DMS153 treated with DMSO at 0.1 percent for 48 hours (cell line): ENCODE measurements around the gene PARD3B.

ENCODE experiments used
- DNase-seq: peaks from one replicate; lab custom pipeline; 2025; ENCODE audit not compliant: unreplicated experiment; lab: John Stamatoyannopoulos, UW

PARD3B gene

DNA sequence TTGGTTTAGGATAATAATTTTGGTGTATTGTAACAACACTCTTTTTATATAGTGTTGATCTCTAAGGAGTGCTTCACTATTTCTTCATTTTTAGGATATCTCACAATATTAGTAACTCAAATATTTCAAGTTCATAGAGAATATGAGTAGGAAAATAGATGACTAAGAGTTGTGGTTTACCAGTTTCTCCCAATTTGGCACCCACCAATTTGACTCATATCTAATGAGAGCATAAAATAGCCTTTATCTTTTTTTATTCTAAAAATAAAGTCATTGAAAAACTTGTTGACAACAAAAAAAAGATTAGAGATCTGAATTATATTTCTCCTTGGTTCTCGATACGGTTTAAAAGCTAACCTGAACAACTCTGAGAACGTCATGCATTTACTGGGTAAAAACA lies 204.0 kb downstream of the PARD3B start:
- DNase-seq = no peak

DNA sequence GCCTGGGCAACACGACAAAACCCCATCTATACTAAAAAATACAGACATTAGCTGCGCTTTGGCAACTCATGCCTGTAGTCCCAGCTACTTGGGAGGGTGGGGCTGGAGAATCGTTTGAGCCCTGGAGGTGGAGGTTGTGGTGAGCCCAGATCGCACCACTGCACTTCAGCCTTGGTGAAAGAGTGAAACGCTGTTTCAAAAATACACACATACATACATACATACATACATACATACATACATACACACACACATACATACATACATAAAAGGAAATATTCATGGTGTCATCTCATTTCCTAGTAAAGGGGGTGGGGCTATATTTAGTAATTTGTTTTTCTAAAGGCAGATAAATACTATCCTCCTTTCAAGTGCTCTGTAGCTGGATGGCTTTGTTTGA lies 205.1 kb downstream of the PARD3B start:
- no peak for DNase-seq

DNA sequence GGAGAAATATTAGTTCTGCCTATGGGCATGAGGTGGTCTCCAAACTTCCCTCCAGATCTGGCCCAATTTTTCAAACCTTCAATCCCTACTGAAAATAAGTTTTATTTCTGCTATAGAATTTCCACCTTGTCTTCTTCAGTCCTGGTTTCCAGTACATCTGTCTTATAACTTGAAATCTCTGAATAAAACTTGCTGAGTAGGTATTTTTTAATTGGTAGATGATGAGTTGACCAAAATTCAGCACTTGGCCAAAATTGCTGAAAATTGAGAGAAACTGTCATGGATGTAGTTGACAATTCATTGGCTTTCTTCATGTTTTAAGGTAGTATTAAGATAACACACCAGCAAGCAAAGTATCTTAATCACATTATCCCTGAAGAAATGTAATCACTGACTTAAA lies 206.2 kb downstream of the PARD3B start:
- DNase-seq = no peak

DNA sequence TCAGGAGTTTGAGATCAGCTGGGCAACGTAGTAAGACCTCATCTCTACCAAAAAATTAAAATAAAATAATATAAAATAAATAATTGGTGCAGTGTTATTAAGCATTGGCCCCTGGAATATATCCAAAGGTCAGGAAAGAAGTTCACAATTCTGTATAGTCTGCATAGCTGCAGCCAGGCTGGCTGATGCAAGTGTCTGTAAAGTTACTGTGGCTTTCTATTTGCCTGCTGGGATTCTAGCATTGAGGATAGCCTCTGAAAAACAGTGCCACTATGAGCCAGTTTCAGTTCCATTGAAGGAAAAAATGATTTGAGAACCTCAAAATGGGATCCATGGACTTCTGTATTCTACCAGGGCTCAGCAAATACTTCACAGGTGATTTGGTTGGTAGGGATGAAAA lies 208.6 kb downstream of the PARD3B start:
- no peak for DNase-seq

DNA sequence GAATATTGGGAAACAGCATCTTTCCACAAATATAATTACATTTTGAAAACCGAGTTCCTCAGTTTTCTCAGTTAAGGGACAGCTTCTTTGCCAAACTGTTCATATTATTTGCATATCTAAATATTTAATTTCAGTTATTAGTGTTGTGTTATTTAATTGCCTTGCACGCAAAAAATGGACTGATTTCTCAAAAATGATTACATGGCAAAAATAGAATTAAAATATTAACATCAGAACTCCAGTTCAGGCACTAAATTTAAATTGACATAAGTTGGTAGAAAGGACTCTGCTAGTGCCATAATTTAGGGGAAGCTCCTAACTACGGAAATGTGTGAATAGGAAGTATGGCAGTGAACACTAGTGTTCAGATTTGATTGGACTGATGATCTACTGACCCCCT lies 209.6 kb downstream of the PARD3B start:
- no peak for DNase-seq

DNA sequence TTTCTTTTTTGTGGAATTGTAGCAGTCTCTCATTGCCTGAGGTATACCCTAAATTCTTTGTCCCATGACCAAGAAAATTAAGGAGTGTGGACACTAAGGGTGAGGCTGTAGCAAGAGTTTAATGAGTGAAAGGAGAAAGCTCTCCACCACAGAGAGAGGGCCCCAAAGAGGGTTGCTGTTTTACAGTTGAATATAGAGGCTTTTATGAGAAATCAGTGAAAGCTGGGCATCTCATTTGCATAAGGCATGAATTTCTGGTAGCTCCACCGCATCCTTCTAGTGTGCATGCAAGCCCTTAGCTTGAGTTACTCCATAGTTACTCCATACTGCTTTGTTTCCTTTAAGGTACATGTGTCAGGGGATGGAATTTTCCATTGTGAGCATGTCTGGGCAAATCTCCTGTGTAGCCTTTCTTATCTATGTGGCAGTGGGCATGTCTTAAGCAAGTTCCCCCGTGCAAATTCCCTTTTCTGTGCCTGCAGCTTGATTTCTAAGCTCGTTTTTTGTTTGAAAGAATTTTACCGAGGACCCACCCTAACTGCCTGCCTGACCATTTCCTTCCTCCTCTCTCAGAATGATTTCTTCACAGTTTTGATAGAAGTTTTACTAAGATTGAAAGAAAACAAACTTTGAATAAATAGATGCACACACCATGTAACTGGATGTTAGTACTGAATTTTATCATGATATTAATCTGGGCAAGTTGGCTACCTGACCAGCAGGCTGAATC lies 218.9 kb downstream of the PARD3B start:
- no peak for DNase-seq

DNA sequence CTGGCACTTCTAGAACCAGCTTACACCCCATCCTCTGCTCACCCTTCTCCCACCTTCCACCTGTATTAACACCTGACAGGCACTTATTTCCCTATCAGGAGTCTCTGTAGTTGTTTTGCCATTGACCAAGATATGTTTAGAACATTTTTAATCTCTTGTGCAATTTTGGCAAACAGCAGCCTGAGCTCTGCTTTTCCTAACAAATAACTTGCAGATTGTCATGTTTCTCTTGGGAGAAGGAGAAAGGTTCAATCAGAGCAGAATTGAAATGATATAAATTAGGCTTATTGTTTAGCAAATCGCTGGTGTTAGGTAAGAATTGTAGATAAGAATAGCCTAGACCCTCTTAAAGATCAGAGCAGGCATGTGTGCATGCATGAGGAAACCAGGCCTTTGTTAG lies 225.5 kb downstream of the PARD3B start:
- no peak for DNase-seq

DNA sequence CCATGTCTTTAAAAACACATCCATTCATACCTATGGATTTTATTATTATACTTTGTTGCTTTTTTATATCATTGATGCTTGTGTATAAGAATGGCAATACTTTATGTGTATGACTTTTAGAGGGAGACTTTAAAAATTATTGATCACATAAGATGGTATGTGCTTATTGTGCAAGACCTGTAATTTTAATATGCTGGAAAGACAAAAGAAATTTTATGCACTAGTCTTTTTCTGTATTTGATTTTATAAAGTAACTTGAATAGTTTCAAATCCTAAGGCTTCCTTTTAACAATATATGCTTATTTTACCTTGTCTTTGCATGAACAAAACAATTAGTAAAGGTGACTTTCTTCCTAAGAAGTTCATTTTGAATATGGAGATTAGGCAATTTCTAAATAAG lies 226.4 kb downstream of the PARD3B start:
- no peak for DNase-seq

DNA sequence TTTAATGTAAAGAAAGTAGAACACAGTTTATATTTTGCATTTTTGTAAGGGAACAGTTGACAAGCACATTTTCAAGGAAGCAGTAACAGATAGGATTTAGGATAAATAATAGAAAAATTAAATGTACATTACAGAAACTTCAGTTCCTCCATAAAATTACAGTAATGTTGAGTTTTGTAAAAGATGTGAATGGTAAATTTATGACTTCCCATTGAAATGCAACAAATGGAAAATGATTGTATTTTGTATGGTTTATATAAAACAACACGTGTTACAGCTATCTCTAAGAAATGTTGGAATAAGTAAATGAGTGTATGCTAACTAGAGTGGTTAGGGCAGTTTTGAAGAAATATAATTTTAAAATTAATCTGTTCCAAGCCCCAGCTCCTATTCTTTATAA lies 227.3 kb downstream of the PARD3B start:
- no peak for DNase-seq

DNA sequence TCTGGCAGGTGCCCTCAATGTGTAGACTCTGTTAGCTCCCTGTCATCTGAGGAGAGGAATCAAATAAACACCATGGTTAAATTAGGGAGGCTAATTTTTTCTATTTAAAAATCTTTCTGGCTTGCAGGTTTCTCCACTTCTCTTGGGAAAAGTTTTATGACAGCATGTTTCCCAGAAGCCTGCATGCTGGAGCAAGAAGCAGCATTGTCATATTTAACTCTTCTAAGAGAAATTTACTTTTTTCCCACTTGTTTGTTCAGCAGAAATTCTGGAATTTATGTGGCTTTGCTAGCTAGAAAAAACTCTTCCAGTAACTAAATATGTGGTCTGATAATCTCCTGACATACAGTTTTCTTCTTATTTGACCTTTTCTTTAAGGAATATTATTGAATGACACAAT lies 230.5 kb downstream of the PARD3B start:
- no peak for DNase-seq

DNA sequence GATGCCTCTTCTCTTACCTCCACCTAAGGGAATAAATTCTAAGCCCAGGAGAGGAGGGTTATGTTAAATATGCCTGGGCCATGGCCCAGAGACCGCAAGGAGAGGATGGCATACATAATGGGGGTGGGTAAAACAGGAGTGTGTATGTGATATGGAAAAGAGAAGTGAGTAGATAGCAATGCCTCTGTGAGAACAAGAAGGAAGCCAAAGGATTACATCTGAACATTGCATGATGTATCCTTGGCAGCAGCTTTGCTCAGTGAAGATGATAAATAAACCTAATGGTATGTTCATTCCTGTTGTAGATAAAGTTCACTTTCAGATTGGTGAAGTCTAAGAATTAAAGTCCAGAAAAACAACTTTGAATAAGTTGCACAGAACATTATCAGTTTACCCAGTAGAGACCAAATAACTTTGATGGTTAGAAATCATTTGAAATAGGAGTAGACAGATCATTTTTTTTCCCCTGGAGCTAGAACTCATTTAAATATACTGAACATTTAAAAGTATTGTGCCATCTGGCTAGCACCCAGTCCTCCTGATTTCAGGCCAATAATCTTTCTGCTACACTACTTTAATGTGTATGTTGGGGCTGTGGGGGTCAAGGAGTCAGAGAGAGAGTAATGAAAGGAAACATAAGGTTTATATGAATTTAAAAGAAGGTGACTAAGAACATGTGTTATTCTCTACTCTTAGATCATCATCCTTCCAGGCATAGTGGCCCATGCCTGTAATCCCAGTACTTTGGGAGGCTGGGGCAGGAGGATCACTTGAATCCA lies 231.7 kb downstream of the PARD3B start:
- DNase-seq = no peak

DNA sequence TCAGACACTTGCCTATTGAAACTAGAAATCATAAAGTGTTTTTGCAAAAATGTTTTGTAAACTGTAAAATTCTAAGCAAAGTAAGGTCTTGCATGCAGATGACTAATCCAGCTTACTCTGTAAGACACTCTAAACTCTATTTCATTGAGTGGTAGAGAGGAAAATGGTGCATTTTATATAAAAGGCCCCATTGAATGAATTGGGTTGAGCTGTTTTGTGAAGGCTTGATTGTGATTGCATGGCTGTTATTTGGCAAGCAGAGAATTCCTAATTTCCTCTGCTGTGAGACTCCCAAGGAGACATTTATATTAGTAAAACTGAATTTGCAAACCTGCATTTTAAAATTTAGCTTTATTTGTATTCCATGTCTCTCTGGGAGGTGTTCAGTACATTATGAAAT lies 234.5 kb downstream of the PARD3B start:
- no peak for DNase-seq

DNA sequence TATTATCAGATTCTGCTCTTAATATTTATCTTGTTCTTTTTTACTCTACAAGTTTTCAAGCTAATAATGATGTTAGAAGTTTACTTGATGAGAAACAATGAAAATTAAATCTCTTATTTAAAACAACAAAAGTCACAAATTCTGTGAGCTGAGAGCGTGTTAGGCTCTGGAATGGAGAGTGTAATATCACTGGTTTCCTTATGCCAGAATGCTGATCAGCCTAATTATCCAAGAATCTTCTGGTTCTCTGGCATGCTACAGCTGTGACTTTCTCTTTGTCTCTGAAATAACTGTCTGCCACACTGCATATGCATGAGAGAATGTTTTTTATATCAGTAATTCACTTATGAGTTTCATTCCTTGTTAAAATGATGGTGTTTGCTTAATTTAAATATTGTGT lies 236.7 kb downstream of the PARD3B start:
- DNase-seq = no peak

DNA sequence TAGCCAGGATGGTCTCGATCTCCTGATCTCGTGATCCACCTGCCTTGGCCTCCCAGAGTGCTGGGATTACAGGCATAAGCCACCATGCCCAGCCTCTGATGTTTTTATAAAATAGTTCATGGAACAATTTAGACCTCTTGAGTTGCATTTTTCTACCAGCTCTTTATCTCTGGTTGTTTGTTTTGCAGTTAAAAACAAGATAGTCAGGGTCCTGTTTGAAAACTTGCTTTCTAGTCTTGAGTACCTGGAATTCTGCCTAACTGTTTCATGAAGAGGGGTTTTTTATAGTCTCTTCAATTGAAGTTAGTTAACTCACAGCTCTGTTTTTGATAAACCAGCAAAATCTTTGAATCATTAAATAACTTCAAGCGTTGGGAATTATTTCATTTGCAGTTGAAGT lies 244.8 kb downstream of the PARD3B start:
- DNase-seq = no peak

DNA sequence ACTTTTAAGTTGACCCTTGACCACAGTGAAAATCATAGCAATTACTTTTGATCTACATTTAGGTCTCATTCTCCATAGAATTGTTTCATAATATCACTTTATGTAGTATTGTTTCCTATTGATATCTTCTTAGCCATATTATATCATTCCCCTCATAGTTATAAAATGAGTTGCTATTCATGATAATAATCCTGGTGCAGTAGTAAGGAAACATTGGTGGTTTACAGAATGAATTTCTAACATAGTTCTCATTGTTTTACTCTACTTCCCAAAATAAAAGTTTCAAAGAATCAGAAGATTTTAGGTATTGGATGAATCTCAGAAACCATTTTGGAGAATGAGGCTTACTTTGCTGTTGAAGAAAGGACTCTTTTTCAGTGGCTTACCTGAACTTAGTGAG lies 246.0 kb downstream of the PARD3B start:
- DNase-seq = no peak

DNA sequence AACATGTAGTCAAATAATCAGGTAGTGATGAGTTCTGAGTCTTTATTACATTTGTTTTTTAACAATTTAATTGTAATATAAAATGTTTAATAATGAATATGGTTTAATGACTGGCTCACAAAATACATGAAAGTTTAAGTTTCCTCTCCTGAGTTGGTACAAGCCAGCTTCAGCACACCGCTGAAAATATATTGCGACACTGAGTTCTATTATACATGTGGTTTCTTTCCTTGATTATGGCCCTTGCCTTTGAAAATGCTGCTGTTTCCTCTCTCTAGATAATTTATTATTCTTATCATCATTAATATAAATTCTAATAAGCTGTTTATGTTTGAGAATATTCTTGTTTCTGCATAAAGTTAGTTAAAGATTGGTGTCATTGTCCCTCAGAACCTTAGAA lies 249.3 kb downstream of the PARD3B start:
- DNase-seq = no peak

DNA sequence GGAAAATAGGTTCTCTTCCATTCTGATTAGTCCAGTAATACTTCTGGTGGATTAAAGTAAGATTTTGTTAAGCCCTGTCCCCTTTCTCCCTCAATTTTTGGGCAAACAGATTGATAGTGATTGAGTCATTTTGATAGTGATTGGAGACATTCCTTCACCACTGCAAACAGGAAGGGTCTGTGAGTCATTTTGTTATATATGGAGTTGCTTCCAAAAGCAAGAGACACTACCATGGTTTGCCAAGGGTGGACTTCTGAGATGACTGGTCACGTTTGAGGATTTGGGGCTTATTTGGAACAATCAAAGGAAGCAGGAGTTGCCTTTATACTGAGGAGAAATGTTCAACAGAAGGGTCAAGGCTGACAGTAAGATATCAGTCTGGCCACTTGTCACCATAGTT lies 249.9 kb downstream of the PARD3B start:
- DNase-seq = no peak

DNA sequence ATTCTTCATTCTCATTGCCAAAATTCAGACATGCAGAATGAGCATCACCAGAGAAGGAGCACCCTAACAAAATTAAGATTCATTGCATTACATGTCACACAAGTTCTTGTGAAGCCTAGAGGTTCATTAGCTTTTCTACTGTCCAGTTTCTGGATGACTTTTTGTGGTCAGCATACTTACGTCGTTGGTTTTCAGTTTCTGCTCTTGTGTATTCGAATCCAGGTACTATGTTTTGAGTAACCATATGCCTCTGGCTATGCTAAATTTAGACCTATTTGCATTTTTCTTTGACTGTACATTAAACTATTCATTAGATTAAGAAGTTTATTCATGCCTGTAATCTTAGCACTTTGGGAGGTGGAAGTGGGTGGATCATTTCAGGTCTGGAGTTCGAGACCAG lies 251.3 kb downstream of the PARD3B start:
- no peak for DNase-seq

DNA sequence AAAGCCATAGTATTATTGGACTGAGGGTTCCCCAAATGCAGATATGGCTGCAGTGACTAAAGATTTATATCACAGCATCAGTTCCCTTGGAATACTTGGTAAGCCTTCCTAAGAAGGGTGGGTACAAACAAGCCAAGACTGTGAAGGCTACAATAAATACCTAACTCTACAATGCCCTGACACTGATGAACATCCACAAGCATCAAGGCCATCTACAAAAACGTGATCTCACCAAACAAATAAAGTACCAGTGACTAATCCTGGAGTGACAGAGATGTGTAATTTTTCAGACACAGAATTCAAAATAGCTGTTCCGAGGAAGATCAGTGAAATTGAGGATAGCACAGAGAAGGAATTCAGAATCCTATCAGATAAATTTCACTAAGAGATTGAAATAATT lies 254.5 kb downstream of the PARD3B start:
- no peak for DNase-seq

DNA sequence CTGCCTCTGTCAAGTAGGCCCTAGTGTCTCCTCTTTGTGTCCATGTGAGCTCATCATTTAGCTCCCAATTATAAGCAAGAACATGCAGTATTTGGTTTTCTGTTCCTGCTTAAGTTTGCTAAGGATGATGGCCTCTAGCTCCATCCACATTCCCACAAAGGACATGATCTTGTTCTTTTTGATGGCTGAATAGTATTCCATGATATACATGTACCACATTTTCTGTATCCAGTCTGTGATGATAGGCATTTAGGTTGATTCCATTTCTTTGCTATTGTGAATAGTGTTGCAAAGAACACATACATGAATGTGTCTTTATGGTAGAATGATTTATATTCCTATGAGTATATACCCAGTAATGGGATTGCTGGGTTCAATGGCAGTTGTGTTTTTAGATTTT lies 263.2 kb downstream of the PARD3B start:
- no peak for DNase-seq

DNA sequence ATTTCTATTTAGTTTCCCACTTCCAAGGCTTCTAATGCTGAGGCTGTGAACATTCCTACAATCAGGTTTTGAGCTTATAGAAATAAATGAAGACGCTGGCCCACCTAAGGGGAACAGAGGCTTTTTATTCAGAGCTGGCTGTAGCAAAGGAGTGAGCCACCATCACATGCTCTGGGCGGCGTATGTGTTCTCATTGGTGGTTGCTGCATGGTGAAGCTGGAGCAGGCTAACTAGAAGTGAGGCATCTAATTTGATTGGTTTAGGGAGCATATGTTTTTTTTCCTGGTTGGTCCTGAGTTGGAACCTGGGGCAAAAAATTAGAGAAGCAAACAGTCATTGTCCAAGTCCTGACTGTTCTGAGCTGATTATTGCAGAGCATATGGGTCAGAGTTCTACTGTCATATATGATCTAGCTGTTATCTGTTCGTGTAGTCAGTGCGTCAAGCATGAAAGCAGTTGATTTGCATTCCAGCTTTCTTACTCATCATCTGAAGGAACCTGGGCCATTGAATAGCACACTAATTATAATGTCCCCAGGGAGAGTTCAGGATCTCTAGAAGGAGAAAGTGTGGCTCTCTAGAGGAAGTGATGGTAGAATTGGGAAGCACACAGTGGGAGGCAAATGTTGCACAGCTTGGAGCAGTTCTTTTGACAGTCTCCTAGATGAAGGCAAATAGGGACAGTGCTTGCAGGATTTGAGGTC lies 279.6 kb downstream of the PARD3B start:
- no peak for DNase-seq

DNA sequence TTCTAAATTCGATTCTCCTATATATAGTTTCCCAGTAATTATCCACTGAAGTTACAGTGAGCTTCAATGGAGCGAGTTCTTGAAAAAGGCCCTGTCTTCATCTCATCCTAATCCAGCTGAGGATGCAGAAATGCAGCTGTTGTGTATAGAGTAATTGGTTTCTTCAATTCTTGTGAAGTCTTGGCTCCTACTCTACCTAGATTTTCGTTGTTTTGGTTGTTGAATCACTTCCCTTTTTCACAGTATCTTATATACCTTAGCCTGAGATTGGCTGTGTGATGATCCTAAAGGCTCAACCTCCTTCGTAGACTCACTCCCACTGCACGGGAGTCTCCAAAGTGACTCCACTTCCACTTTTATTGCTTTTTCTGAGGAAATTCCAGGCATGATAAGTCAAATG lies 280.4 kb downstream of the PARD3B start:
- DNase-seq = no peak
